Measurements from ENCODE around the gene SLC44A3. TPM values are rescaled to one million over a fixed set of nuclear protein-coding genes. Genes with fewer than 3 reads are reported as not detected.

The SLC44A3 gene
- total RNA-seq, 2 donors from 2014 or later: 5.5 to 6.3 TPM

- no peak overlapping the region for H3K27ac Mint-ChIP-seq
- no peak overlapping the region for H3K9ac ChIP-seq (ENCODE audit: extremely low read depth, low read length, poor library complexity, severe bottlenecking)
- peaks cover 51% of the 10 kb centered on the region for H3K4me1 Mint-ChIP-seq
These were observed 66.9 kb downstream of the SLC44A3 start for GRCh38 chr1:94887106-94887505.

GRCh38 chr1:94887603-94888171 is 67.5 kb downstream of the SLC44A3 start:
- 62 to 100% methylated on average over 1 to 4 of the region's 4 CpGs for WGBS, 2 experiments (ENCODE audit: insufficient coverage in 1 of 2, insufficient read length in 1 of 2)
- Histone ChIP-seq H3K36me3 (ENCODE audit: control insufficient read depth, insufficient read depth, low read length) (peaks cover 8% of the 10 kb centered on the region), H3K9ac (ENCODE audit: extremely low read depth, low read length, poor library complexity, severe bottlenecking) (no peak overlapping the region), H3K27ac (ENCODE audit: low read depth, low read length) (no peak overlapping the region), H3K4me3 (ENCODE audit: low read length) (no peak overlapping the region), H3K4me1 (ENCODE audit: control insufficient read depth, insufficient read depth, low read length) (peaks cover 6% of the 10 kb centered on the region), H3K27me3 (ENCODE audit: control insufficient read depth, insufficient read depth, low read length, poor library complexity, severe bottlenecking) (no peaks in the 10 kb centered on the region), H3K9me3 (ENCODE audit: control insufficient read depth, low read length) (no peaks in the 10 kb centered on the region)
- TF ChIP-seq CTCF (conservative IDR thresholded peaks at IDR 0.05): no peak
- H3K9me3 Mint-ChIP-seq: no peaks in the 10 kb centered on the region
- H3K27me3 Mint-ChIP-seq (ENCODE audit: insufficient read depth): no peaks in the 10 kb centered on the region
- H3K4me1 Mint-ChIP-seq: peaks cover 45% of the 10 kb centered on the region
- no peak overlapping the region for H3K27ac Mint-ChIP-seq
- peaks cover 20% of the 10 kb centered on the region for H3K36me3 Mint-ChIP-seq (ENCODE audit: low read depth)
- peak; percentile 90 for DNase-seq
- no peak overlapping the region for H3K4me3 Mint-ChIP-seq

More at GRCh38 chr1:94887106-94887505, 66.9 kb downstream of the SLC44A3 start:
- no peak for DNase-seq
- no peak overlapping the region for H3K27ac ChIP-seq (ENCODE audit: low read depth, low read length)
- Mint-ChIP-seq H3K4me3 (no peak overlapping the region), H3K9me3 (no peaks in the 10 kb centered on the region), H3K36me3 (ENCODE audit: low read depth) (peaks cover 15% of the 10 kb centered on the region), H3K27me3 (ENCODE audit: insufficient read depth) (no peaks in the 10 kb centered on the region)
- H3K9me3 ChIP-seq (ENCODE audit: control insufficient read depth, low read length): no peaks in the 10 kb centered on the region
- no peaks in the 10 kb centered on the region for H3K27me3 ChIP-seq (ENCODE audit: control insufficient read depth, insufficient read depth, low read length, poor library complexity, severe bottlenecking)
- H3K4me3 ChIP-seq (ENCODE audit: low read length): no peak overlapping the region
- peaks cover 6% of the 10 kb centered on the region for H3K4me1 ChIP-seq (ENCODE audit: control insufficient read depth, insufficient read depth, low read length)
- WGBS, 2 experiments (ENCODE audit: insufficient coverage in 1 of 2, insufficient read length in 1 of 2): 73 to 93% methylated on average over 2 to 3 of the region's 3 CpGs
- peaks cover 5% of the 10 kb centered on the region for H3K36me3 ChIP-seq (ENCODE audit: control insufficient read depth, insufficient read depth, low read length)
- no peak for TF ChIP-seq CTCF (conservative IDR thresholded peaks at IDR 0.05)

DNA sequence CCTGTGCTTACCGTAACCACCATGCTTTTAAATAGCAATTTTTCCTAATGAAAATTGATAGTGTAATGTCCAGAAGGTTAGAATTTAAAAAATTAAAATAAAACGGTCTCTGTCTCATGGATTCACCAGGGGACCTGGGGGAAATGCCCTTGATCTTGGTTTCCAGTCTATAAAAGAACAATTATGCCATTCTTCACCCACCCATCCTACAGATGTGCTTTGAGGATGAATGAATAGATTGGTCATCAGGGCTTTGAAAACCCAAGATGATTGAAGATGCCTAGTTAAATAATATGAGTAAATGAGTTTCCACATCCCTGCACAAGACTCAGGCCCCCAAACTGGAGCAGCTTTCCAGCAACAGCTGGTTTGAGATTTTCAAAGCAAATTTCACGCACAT is 68.0 kb downstream of the SLC44A3 start:
- WGBS, 2 experiments (ENCODE audit: insufficient coverage in 1 of 2, insufficient read length in 1 of 2): 84 to 90% methylated on average over 2 of the region's 3 CpGs
- H3K9me3 ChIP-seq (ENCODE audit: control insufficient read depth, low read length): no peaks in the 10 kb centered on the region
- Mint-ChIP-seq H3K36me3 (ENCODE audit: low read depth) (peaks cover 24% of the 10 kb centered on the region), H3K27ac (no peak overlapping the region), H3K4me3 (no peak overlapping the region), H3K9me3 (no peaks in the 10 kb centered on the region), H3K4me1 (peaks cover 40% of the 10 kb centered on the region), H3K27me3 (ENCODE audit: insufficient read depth) (no peaks in the 10 kb centered on the region)
- H3K36me3 ChIP-seq (ENCODE audit: control insufficient read depth, insufficient read depth, low read length): peaks cover 13% of the 10 kb centered on the region
- no peak overlapping the region for H3K27ac ChIP-seq (ENCODE audit: low read depth, low read length)
- peaks cover 6% of the 10 kb centered on the region for H3K4me1 ChIP-seq (ENCODE audit: control insufficient read depth, insufficient read depth, low read length)
- H3K9ac ChIP-seq (ENCODE audit: extremely low read depth, low read length, poor library complexity, severe bottlenecking): no peak overlapping the region
- H3K4me3 ChIP-seq (ENCODE audit: low read length): no peak overlapping the region
- no peak for DNase-seq
- TF ChIP-seq CTCF (conservative IDR thresholded peaks at IDR 0.05): no peak
- H3K27me3 ChIP-seq (ENCODE audit: control insufficient read depth, insufficient read depth, low read length, poor library complexity, severe bottlenecking): no peaks in the 10 kb centered on the region
